A172 (cell line): ENCODE measurements around the gene S100A12. TPM values are rescaled to one million over a fixed set of nuclear protein-coding genes. Genes with fewer than 3 reads are reported as not detected.
"Not testable (repeated sequence)": the region's sequence is repeated elsewhere in the genome, so short reads cannot be mapped to it uniquely, and the experiment has no call there.

ENCODE experiments used
- DNase-seq: peaks from one replicate; pipeline ENCODE4 v3.0.0-alpha.2; 2015; ENCODE audit warnings: low spot score
- total RNA-seq: library from RNA; depleted of rRNA; stranded (reverse); fragments of >200 nt; shearing (Covaris generic); gene quantifications from 2 replicates; pipeline ENCODE4 v1.2.3, GENCODE V29; 2014

The S100A12 gene
- total RNA-seq, 1 experiment from 2014 or later: not detected

DNA sequence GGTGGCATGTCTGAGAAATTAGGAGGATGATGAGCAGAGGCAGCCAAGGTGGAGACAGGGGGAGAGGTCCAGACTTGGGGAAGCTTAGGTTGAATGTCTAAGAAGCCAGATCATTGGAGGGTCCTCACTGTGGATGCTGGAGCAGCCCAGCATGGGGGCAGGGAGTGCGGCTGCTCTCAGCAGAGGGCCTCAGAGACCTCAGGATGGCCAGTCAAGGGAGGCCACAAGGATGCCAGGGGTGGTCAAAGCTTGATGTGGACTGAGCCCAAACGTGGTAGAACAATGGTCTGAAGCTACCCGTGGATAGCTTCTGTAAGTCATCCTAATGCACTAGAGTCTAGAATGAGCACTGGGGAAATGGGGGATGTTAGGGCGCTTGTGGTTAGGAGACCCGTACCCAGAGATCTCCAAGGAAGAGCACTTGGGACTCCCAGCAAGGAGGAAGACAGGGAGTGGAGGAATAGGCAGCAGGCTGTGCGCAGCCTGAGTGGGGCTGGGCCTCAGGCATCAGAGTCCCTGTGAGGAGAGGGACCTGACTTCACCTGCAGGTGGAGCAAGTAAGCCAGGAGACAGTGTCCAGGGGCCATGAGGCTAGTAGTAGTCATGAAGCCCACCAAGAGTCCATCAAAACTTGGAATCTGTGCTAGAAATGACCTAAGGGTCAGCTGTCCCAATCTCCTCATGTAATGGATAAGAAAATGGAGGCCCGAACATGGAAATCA lies 22.0 kb downstream of the S100A12 start:
- DNase-seq: peak; percentile 36

DNA sequence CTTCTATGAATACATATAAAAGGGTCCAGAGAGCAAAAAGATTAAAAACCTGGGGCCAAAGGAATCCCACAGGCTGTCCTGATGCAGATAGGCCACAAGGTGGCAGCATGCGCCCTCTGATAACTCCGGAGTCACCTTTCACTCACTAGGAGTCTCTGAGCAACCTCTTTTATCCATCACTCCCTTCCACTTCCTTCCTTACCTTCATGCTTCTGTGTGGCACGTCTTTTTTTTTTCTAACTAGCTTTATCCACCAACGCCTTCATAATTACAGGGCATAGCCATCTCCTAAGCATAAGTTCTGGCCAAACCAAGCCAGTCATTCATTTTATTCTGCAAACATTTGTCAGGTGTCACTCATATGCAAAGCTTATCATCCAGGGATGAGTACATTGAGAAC lies 22.9 kb downstream of the S100A12 start:
- peak; percentile 88 for DNase-seq

DNA sequence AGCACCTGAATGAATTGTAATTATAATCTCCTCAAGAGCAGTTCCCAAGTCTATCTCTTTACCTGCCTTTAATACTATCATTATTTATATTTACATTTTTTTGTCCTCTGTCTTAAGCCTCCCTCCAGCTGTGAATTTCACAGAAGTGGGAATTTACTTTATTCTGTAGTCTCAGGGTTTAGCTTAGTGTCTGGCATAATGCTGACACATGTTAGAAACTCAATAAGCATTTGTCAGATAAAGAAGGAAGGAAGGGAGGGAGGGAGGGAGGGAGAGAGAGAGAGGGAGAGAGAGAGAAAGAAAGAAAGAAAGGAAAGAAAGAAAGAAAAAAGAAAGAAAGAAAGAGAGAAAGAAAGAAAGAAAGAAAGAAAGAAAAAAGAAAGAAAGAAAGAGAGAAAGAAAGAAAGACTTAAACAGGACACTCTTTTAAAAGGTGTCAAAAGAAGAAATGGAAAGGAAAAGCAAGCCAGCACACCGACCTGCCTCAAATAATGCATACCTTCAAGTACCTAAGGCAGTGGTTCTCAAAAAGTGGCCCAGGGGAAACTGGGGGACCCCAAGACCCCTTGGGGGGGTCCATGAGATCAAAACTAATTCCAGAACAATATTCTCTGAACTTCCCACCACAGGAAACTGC lies 25.0 kb downstream of the S100A12 start:
- DNase-seq: no peak

DNA sequence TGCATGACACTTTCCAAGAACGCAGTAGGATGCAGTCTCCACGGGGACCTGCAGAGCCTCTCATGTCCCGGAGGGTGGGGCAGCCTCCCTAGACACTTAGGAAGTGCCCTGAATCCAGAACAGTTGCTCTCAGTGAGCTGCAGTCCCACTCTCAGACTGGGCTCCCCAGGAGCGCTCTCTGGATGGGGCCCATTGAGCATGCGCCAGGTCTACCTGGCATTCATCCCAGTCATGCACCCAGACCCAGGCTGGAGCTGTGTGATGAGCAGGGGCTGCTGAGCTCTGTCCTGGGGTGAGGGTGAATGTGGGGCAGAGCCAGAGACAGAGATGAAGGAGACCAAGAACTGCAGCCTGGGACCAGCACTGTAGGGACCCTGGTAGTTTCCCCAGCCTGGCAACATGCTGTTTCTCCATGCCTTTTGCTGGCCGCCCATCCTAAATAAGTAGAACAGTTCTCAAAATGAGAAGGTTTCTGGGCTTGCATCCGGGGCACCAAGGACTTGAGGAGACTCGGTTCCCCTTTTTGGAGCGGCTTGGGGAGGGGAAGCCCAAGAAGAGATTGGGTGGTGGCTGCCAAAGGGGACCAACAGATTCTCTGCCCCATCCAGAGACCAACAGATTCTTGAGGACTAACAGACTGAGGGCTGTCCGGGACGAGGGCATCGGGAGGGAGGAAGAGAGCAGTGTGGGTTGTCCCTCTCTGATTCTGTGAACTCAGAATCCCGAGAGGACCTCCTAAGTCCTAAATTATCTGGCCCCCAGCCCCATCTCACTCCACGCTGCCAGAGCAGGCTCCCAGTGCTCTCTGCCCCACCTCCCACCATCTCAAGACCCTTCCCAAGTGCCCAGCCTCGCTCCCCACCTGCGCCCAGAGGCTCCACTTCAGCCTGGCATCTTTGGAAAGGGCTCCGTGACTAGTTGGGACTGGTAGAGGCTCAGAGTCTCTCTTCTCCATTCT lies 25.8 kb downstream of the S100A12 start:
- no peak for DNase-seq

DNA sequence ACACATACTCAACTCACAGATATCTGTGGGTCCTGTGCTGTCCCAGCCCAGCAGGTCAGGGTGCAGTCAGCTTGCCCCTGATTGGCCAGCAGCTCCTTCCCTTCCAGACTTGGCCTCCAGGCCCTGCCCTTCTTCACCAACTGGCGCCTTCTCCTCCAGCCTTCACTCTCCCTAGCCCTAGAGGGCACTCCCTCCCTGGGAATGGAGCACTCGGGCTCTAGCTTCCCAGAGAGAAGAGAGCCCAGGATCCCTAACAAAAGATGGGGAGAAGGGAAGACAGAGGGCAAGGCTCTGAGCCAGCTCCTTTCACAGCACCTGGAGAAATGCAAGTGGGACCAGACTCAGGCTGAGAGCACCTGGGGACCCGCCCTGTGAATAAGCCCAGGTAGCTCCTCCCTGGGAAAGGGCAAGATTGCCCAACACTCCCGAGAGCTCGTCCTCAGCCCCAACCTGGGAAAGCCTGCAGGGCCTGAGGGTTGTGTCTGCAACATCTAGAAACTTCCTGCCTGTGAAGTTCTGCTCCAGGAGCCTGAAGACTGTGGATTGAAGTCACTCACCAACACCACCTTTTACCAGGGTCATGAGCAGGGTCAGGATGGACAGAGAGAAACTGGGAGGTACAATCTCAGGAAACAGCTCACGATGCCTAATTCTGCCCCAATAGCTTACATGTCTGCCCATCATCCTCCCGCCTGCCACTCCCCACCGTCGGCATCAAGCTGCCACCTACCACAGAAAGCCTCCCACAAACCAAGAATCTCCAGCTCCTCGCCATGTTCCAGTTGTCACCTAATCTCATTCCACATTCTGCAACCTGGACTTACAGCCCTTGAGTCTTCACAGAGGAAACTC lies 26.7 kb downstream of the S100A12 start, which contains the start of gene PGLYRP4:
PGLYRP4 (minus strand) TSS at position 331 of the 852 bp plus-strand sequence. CDS start 909 bp downstream, outside the sequence.
- DNase-seq: no peak

DNA sequence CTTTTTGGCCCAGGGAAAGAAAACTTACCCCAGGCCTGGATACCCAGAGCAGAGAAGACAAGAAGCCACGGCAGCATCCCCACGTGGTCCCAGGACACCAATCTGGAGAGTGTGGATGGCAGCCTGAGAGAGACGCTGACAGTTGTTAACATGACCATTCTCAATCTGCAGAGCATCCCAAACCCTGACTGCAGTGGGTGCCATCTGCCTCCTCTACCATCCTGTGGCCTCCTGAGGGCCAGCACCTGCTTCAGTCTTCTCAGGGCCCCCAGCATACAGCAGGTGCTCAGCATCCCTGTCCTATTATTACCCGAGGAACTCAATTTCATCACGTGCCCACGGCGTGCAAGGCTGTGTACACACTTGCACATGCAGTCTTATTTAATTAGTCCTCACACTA lies 27.6 kb downstream of the S100A12 start:
- DNase-seq: no peak

DNA sequence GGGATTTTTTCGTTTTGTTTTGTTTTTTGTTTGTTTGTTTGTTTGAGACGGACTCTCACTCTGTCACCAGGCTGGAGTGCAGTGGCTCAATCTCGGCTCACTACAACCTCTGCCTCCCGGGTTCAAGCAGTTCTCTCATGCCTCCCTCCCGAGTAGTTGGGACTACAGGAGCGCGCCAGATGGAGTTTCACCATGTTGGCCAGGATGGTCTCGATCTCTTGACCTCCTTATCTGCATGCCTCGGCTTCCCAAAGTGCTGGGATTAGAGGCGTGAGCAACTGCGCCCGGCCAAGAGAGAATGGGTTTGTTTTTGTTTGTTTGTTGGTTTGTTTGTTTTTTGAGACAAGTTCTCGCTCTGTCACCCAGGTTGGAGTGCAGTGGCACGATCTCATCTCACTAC lies 28.4 kb downstream of the S100A12 start:
- DNase-seq: not testable (repeated sequence)

DNA sequence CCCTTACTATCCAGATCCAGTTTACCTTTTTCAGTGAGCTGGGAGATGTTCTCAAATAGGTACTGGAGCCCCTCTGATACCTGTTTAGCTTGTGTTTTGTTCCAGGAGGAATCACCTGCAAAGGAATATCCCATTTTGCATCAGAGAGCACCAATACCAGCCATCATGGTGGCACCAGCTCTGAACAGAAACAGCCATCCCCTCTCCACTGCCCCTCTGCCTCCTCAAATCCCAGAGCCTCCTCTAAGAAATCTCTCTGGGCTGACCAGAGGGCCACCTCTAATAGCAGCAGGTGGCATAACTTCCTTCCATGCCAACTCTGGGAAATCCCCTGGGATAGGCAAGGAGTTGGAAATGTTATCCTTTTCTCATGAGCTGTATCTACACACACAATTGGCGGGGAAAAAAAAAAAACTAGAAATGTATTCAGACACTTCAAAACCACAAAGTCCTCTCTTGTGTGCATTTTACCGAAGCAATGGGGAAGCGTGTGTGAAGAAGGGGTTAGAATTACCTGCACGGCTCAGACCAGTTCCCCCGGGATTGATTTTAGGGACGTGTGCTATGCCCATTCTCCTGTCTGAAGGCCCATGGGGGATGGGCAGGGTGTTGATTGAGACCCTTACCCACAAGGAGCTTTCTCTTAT lies 29.2 kb downstream of the S100A12 start:
- no peak for DNase-seq

DNA sequence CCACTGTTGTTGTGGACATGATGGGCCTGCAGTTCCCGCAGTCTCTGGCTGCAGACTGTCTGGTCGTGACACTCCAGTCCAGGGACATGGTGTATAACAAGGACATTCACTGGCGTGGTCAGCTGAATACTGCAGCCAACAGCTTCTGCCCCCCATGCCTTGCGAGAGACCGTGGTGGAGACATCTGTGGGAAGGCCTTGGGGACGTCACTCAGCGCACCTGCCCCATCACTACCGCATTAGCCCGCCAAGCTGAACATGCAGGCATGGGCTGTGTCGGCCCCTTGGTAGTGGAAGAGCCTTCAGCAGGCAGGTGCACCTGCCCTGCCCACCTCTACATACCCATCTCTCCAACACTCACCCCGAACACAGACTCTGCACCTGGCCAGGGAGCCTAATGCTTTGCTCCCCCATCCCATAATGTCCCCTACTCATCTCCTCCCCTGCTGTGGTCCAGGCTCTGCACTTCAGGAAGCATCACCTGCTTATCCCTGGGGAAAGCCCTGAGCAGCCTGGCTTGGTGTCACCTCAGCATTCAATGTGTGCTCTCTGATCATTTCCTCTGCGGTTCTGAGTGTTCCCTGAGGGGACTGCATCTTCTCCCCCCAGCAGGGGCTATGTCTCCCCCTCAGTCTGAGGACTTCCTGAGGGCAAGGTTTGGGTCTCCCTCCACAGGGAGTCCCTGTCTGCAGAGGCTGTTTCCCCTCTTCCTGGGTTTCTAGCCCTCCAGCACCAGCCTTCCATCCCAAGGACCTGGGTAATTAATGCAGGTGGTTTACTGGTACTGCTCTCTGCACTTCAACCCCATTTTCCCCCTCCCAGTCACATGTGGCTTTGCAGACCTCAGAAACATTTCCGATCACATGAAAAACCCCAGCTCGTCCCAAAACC lies 30.0 kb downstream of the S100A12 start:
- no peak for DNase-seq

DNA sequence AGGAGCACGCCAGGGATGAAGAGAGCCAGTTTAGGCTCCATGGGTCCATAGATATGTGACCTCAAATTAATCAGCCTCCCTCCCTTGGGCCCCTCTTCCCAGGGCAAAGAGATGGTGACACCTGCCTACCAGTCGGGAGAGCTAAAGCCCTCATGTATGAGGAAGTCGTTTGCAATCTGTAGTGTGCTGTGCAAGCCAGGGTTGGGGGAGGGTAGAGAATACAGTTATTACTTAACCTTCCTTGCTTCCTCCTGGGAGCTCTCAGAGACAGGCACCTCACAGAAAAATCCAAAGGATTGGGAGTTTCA lies 30.7 kb downstream of the S100A12 start:
- no peak for DNase-seq

DNA sequence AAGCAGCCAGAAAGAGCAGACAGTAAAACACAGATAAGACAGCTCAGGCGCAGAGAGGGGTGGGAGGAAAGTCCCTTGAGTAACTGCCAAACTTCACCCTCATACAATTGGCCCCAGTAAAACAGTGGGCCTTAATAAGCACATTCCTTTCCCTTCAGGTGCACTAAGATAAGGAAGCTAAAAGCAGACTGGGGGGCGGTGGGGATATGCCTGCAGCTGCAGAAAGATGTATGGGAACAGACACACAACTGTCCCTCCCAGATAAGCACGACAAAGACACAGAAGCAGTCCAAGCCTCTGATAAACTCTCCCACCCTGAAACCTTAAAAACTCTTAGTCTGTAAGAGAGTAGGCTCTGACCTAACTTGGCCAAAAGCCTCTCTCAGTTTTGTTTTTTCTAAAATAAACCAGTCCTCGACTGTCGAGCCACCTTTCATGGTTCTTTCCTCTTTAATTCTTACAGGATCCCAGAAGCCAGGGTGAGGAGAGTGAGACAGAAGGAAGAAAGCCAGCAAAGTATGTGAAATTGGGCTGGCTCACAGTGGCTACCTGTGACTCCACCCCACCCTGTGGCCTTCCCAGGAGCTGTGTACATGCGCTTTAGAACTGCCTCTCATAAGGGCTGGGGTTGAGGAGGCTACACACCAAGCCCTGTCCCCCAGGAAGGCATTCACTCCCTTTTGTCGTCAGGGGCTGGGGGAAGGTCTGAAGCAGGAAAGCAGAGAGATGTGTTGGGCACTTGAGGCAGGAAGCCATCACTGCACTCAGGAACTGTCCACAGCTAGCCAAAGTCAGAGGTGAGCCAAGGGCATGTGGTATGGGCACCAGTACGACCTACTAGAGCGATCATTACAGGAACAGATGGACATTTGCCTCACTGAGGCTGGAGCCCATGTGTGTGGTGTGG lies 31.4 kb downstream of the S100A12 start:
- no peak for DNase-seq

DNA sequence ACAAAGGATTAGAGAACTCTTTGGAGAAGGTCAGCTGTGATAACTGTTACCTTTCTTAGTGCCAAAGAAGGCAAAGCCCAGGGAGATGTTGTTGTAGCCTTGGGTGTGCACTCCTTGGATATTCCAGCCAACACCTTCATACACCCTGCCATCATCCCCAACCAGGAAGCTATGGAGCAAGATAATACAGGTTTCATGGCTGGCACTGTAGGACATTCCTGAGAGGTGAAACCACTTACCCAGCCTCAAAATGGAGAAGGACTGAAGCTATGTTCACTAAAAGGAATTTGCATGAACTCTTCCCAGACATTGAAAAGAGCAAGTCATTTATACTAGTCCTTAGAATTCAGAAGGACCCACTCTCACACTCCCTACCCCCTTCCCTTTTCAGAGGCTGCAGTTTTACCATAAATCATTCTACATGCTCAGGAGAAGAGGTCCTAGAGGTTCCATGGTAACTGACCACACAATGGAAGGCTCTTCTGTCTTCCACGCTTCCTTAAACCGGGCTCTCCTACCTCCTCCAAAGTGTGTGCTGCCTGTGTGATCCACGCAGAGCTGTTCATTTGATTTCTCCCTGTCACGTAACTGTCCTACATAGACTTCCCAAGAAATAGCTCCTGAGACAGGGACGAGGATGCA lies 32.3 kb downstream of the S100A12 start:
- DNase-seq: no peak

DNA sequence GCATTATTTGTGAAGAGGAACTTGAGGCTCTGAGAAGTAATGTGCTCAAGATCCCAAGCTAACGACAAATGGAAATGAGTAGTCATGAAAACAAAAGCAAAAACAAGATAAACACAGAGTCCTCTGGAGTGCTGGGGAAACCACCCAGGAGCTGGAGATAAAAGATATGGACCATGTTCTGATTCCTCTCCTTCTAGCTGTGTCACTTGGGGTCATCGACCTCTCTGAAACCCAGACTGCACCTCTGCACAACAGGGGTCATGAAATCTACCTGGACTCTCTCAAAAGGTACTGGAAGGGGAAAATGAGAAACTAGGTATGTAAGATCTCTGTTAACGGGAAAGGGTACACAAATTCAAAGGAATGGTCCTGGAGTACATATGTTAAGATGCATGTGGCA lies 33.2 kb downstream of the S100A12 start:
- DNase-seq: no peak

DNA sequence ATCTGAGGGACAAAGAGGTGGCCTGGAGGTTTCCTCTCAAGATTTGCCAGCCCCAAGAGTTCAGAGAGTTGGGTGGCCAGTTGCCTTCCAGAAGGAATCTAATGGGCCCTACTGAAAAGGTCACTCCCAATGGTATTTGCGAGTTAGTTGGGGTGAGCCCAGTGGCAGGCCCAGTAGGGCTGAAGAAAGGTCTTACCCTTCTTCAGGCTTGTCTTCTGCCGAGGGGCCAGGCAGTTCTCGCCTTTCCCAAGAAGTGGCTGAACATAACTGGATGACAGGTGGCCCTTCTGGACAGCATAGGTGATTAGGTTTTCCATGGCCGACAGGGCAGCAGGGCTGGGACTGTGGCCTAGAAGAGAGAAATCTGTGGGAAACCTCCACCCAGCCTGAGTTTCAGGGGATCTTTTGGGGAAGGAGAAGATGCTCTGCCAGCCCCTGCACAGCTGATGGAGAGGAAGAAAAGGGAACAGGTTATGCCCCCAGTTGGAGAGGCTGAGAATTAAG lies 33.9 kb downstream of the S100A12 start:
- no peak for DNase-seq

DNA sequence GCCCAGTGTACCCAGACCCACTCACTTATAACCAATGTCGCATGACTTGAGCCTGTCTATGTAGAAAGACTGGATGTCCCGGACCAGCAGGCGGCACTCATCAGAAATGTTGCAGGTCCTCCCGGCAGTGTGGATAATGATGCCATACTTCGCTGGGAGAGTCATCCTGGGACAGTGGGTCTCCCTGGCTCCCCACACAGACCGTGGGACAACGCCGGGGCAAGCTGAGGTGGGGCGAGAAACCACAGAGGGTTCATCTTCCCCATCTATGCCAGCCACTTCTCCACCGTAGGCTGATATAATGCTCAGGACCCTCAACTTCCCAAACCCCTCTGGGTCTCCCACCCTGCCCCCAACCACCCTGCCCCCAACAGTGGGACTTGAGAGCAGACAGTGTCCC lies 35.1 kb downstream of the S100A12 start:
- no peak for DNase-seq

DNA sequence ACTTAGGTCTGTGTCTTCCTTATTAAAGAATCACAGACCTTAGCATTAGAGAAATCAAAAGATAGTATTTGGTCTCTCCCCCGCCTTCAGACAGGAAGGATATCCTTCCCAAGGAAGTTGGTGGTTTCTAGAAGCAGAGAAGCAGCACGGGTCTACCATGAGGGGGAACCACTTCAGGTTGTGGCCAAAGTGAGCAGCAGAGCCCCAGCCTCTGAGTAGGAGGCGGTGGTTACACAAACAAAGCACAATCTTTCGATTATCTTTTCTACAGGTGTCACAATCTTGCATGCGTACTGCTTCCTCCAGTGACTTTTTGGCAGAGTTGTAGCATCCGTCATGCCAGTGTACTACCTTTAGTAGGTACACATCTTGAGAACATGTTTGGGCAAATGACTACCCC lies 35.6 kb downstream of the S100A12 start:
- no peak for DNase-seq

DNA sequence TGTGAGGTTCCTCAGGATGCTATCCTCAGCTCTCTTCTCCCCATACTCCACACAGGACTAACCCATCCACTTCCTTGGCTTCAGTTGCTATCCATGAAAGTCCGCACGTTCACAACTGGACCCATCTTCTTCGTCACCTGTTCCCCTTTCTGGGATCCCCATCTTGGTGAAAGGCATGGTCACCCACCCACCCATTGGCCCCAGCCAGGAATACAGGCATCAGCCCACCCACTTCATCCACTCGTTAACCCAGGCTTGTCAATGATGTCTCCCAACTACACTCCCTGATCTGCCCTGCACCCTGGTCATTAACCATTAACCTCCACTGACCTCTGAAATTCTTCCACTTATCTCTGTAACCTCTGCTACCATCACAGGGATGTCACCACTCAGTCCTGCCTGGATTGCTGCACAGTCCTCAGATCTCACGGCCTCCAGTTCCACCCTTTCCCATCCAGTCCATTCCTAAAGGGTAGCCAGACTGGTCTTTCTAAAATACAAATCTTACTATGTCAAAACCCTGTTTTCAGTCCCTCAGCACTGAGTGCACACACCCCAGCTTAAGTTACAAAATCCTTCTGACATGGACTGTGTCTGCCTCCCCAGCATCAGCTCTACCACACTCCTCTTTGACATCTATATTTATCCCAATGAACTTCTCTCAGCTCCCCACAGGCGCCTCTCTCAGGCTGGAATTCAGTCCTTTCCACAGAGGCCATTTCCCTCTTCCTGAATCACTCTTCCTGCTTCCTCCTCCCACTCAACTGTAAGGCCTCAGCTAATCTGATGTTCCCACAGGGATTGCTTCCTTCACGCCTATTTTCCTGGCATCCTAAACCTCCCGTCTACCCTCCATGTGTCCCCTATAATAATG lies 37.2 kb downstream of the S100A12 start:
- DNase-seq: no peak
